ENCODE data around the gene FAM184A.

- TF ChIP-seq CTCF (IDR thresholded peaks at IDR 0.05) (no peak), POLR2A (IDR thresholded peaks at IDR 0.05) (no peak), POLR2AphosphoS5 (IDR thresholded peaks at IDR 0.05) (no peak), EP300 (IDR thresholded peaks at IDR 0.05) (no peak)
Measured at GRCh38 chr6:118917546-118918328, 160.7 kb downstream of the FAM184A start.
